Measurements from ENCODE around the gene ARHGAP10.
"Not testable (repeated sequence)": the region's sequence is repeated elsewhere in the genome, so short reads cannot be mapped to it uniquely, and the experiment has no call there.

ARHGAP10 gene

GRCh38 chr4:148065075-148065474 lies 333.2 kb downstream of the ARHGAP10 start:
- DNase-seq (ENCODE audit: low read depth) = no peak

- DNase-seq (ENCODE audit: low read depth) = no peak
These were observed 335.5 kb downstream of the ARHGAP10 start for GRCh38 chr4:148067301-148067916.

GRCh38 chr4:148068065-148068911 lies 336.4 kb downstream of the ARHGAP10 start:
- no peak for DNase-seq (ENCODE audit: low read depth)

- no peak for DNase-seq (ENCODE audit: low read depth)
These were observed 337.4 kb downstream of the ARHGAP10 start for GRCh38 chr4:148069086-148069894.

GRCh38 chr4:148069895-148070178 lies 337.9 kb downstream of the ARHGAP10 start:
- no peak for DNase-seq (ENCODE audit: low read depth)

GRCh38 chr4:148071009-148071408 lies 339.1 kb downstream of the ARHGAP10 start:
- no peak for DNase-seq (ENCODE audit: low read depth)

GRCh38 chr4:148072789-148073188 lies 340.9 kb downstream of the ARHGAP10 start:
- DNase-seq (ENCODE audit: low read depth) = no peak

- no peak for DNase-seq (ENCODE audit: low read depth)
These were observed 341.5 kb downstream of the ARHGAP10 start for GRCh38 chr4:148073349-148073748.

GRCh38 chr4:148074462-148074861 lies 342.6 kb downstream of the ARHGAP10 start:
- no peak for DNase-seq (ENCODE audit: low read depth)

GRCh38 chr4:148075438-148075837 lies 343.6 kb downstream of the ARHGAP10 start:
- no peak for DNase-seq (ENCODE audit: low read depth)

GRCh38 chr4:148076964-148077363 lies 345.1 kb downstream of the ARHGAP10 start:
- no peak for DNase-seq (ENCODE audit: low read depth)

GRCh38 chr4:148077581-148077980 lies 345.7 kb downstream of the ARHGAP10 start:
- no peak for DNase-seq (ENCODE audit: low read depth)

GRCh38 chr4:148078061-148078460 lies 346.2 kb downstream of the ARHGAP10 start:
- DNase-seq (ENCODE audit: low read depth) = no peak

GRCh38 chr4:148079961-148080360 lies 348.1 kb downstream of the ARHGAP10 start:
- no peak for DNase-seq (ENCODE audit: low read depth)

- DNase-seq (ENCODE audit: low read depth) = no peak
These were observed 349.4 kb downstream of the ARHGAP10 start for GRCh38 chr4:148081267-148081666.

GRCh38 chr4:148081745-148082144 lies 349.9 kb downstream of the ARHGAP10 start:
- no peak for DNase-seq (ENCODE audit: low read depth)

GRCh38 chr4:148083073-148083472 lies 351.2 kb downstream of the ARHGAP10 start:
- not testable (repeated sequence) for DNase-seq (ENCODE audit: low read depth)

GRCh38 chr4:148089624-148090023 lies 357.7 kb downstream of the ARHGAP10 start:
- DNase-seq (ENCODE audit: low read depth) = no peak

- DNase-seq (ENCODE audit: low read depth) = no peak
These were observed 358.1 kb downstream of the ARHGAP10 start for GRCh38 chr4:148090029-148090428.

- no peak for DNase-seq (ENCODE audit: low read depth)
These were observed 358.9 kb downstream of the ARHGAP10 start for GRCh38 chr4:148090503-148091476.

- DNase-seq (ENCODE audit: low read depth) = no peak
These were observed 360.0 kb downstream of the ARHGAP10 start for GRCh38 chr4:148091896-148092295.
